COLO829 (cell line): ENCODE measurements around the gene SH3RF3.
"Not testable (repeated sequence)": the region's sequence is repeated elsewhere in the genome, so short reads cannot be mapped to it uniquely, and the experiment has no call there.

Experiments
- DNase-seq: peaks from one replicate; pipeline ENCODE4 v3.0.0; 2012; ENCODE audit warnings: low spot score

Gene SH3RF3

GRCh38 chr2:109220860-109221259, 91.9 kb downstream of the SH3RF3 start:
- DNase-seq: no peak

DNA sequence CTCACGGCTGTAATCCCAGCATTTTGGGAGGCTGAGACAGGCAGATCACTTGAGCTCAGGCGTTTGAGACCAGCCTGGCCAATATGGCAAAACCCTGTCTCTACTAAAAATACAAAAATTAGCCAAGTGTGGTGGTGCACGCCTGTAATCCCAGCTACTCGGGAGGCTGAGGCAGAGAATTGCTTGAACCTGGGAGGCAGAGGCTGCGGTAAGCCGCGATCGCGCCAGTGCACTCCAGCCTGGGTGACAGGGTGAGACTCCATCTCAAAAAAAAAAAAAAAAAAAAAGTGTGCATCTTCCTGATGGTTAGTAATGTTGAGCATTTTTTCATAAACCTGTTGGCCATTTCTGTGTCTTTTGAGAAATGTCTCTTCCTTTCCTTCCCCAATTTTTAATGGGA, 92.3 kb downstream of the SH3RF3 start:
- not testable (repeated sequence) for DNase-seq

DNA sequence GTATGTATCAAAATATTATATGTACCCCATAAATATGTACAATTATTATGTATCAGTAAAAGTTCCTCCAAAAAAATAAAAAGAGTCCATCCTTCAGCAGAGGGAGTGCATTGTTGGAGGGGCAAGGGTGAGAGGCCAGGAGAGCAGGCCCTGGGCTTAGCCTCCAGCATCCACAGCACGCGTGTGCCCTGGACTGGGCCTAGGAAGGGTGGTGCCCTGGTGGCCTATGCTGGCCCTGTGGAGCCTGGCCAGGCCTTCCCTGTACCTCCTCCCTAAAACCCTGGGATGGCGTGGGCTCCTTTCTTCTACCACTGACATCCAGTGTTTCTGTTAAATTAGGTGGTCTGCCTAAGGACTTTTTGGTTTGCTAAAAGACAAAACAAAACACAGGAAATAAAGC, 93.4 kb downstream of the SH3RF3 start:
- no peak for DNase-seq

- DNase-seq: no peak
These were observed 93.9 kb downstream of the SH3RF3 start for GRCh38 chr2:109222825-109223471.

- no peak for DNase-seq
These were observed 94.5 kb downstream of the SH3RF3 start for GRCh38 chr2:109223490-109223889.

DNA sequence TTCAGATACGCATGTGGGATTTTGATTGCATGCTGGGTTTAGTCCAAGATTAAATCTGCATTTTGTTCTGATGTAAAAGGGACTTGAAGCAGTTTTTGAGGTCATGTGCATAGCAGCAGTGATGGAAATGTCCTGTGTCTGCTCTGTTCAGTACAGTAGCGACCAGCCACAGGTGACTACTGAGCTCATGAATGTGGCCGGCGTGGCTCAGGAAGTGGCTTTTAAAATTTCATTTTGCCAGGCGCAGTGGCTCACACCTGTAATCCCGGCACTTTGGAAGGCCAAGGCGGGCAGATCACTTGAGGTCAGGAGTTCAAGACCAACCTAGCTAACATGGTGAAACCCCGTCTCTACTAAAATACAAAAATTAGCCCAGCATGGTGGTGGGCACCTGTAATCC, 95.3 kb downstream of the SH3RF3 start:
- DNase-seq: not testable (repeated sequence)

- DNase-seq: no peak
These were observed 96.3 kb downstream of the SH3RF3 start for GRCh38 chr2:109225170-109225782.

DNA sequence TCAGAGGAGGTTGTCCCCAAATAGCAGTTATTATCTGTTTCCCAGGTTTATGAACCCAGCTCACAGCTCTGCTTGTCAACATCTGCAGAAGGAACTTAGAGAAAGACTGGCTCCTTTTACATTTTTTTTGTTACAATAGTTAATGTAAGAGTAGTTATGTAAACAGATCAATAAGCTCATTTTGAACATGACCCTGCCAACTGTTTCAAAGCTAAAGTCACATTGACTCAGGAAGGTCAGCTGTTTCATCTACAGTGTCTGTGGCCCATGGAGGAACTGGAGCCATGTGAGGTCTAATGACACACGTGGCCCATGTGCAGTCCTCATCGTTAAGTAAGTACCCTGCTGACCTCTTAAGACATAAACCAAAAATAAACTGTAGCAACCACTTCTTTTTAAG, 97.1 kb downstream of the SH3RF3 start:
- no peak for DNase-seq

GRCh38 chr2:109226622-109227021, 97.6 kb downstream of the SH3RF3 start:
- DNase-seq: no peak

DNA sequence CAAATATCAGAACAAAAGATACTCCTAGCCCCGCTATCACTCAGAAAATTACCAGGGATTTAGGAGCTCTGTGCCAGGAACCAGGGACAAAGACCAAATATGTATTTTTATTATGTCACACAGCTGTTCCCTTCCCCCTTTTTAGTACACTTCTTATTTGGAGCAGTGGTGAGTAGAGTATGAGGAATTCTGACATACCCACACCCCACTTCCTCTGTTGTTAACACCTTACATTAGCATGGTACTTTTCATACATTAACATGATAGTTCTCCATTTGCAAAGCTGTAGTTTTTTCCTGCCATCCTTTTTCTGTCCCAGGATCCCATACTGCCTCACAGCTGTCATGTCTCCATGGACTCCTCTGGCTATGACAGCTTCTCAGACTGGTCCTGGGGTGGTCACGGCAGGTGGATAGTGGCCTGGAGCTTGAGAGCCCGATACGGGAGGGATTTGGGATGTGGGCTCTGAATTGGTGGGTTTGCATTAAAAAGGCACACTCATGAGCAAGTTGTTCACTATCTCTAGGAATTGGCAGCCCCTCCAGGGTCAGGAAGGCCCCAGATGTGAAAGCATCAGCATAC, 100.2 kb downstream of the SH3RF3 start:
- DNase-seq: no peak

DNA sequence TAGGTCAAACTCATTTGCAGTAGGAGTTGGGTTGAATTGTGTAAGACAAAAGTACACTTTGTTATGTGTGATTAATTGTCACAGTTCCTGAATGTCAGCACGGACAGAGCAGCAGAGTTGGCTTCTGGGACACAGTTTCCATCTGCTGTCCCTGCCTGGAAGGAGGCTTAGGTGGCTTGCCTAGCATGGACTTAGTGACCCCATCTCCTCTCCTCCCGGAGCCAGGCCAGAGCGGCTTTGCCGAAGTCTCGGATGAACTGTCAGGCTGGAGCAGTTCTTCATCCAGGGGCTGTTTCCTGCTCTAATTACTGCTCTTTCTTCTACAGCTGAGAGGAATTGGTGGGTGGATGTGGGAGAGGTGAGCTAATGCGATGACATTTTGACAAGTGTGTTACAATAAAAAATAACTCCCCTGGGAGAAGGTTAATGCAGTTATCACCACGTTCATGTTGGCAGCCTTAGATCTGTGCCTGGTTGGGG, 102.0 kb downstream of the SH3RF3 start:
- no peak for DNase-seq

GRCh38 chr2:109231428-109231827, 102.4 kb downstream of the SH3RF3 start:
- no peak for DNase-seq

DNA sequence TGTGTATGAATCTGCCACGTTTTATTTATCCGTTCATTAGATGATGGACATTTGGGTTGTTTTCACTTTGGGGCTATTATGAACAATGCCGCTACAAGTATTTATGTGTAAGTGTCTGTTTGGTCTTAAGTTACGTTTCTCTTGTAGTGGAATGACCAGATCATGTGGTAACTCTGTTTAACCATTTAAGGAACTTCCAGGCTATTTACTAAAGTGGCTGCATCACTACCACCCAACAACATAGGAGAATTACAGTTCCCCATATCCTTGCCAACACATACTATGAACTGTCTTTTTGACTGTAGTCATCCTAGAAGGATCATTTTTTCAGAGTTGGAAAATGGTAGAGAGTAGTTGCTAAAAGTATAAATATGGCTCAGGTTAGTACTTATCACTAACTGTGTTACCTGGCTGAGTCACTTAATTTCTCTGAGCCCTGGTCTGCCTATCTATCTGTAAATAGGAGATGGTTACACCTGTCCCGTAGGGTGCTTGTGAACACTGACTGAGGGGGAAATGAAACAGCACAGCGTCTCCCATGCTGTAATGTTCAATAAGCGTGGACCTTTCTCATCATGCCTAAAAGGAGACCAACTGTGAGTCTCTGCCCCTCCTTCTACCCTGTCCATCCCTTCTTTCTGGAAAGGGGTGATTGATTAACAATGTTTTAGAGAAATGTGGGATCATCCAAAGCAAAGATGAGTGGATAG, 103.1 kb downstream of the SH3RF3 start:
- no peak for DNase-seq

DNA sequence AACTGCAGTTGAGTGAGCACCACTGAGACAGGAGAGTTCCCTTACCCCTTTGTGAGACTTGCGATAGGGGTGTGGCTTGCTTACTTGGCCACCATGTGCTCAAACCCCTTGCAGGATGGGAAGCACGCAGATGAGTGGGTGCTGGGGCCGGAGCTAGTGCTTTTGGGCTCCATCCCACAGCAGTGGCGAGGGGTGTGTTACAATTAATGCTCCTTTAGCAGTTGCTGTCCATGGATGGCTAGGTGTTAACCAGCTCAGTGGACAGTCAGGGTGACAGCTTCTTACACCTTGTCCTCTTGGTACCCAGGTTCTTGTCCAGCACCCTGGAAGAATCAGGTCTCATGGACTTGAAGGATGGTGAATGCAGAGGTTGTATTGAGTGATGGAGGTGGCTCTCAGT, 103.9 kb downstream of the SH3RF3 start:
- DNase-seq: no peak

DNA sequence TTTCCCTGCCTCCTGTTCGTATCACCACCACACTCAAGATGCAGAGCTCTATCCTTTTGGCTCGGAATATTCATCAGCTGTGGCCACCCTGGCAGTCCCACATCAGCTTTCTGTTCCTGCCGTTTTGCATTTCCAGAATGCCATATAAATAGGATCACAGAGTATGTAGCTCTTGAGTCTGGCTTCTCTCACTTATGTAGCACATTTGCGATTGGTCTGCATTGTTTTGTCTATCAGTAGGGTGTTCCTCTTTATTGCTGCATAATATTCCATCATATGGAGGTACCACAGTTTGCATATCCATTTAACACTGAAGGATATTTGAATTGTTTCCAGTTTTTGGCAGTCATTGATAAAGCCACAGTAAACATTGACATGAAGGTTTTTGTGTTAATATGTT, 104.6 kb downstream of the SH3RF3 start:
- no peak for DNase-seq

- no peak for DNase-seq
These were observed 105.3 kb downstream of the SH3RF3 start for GRCh38 chr2:109234355-109234754.

DNA sequence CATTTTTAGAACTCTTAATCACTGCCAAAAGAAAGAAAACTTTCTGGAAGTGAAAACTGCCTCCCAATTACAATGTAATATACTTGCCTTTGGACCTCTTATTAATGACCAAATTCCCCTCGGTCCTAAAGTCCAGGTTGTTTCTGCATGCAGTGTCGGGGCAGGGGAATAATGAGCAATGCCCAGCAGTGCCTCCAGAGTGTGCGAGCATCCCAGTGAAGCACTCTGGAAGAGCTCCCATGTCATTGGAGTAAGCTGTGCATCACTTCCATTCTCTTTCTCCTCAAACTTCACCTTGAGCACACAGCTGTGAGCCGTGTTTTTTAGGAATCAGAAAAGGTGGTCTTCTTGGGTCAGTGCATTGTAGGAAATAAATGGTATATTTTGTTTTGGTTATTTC, 107.1 kb downstream of the SH3RF3 start:
- DNase-seq: no peak

- no peak for DNase-seq
These were observed 108.8 kb downstream of the SH3RF3 start for GRCh38 chr2:109237792-109238191.

DNA sequence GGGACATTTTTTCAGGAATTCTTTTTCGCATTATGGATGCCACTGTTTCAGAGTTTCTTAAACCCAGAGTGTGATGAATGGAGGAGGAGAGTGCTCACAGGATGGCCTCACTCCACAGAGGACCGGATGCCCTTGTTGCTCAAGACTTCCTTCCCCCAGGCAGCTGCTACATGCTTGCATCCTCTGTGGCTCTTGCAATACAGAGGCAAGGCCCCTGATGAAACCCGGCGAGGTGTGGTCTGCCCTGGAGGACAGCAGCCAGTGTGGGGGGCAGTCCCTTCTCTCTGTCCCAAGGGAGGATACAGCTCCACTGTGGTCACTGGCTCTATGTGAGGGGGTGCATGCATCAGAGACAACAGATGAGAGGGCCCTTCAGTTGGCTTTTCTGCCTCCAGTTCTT, 109.6 kb downstream of the SH3RF3 start:
- DNase-seq: no peak

DNA sequence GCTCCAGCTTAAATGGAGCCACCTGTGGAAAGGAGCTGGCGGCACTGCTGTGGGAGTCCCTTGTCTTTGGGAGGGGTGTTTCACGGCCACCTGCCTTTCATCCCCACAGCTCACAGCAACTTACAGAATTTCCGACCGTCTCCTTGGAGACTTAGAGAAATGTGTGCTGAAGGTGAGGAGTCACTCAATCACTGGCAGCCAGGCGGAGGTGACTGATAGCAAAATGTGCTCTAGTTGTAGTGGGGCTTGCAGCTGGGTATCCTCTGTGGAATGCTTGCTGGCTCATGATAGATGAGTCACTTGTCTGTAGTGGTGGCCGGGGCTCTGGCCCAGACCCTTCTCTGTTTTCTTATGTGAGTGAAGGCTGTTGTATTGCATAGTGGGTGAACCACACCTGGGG, 110.7 kb downstream of the SH3RF3 start:
- DNase-seq: no peak

DNA sequence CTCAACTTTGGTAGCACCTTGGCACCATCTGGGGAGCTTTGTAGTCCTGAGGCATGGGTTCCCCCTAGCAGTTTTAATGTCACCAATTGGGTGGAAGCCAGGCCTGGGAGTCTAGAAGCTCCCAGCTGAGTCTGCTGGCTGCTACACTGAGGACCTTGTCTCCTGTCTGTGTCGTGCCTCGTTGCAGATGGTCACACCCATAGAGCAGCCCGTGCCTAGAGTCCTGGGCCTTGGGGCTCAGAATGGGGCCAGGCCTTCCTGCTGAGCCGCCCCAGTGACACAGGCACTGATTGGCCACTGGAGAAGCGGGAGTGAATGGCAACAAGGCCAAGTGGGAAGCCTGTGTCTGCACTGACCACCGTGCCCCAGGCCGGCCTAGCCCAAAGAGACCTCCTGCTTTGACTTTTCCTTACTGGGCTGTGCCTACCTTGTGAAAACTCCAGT, 113.2 kb downstream of the SH3RF3 start:
- no peak for DNase-seq

DNA sequence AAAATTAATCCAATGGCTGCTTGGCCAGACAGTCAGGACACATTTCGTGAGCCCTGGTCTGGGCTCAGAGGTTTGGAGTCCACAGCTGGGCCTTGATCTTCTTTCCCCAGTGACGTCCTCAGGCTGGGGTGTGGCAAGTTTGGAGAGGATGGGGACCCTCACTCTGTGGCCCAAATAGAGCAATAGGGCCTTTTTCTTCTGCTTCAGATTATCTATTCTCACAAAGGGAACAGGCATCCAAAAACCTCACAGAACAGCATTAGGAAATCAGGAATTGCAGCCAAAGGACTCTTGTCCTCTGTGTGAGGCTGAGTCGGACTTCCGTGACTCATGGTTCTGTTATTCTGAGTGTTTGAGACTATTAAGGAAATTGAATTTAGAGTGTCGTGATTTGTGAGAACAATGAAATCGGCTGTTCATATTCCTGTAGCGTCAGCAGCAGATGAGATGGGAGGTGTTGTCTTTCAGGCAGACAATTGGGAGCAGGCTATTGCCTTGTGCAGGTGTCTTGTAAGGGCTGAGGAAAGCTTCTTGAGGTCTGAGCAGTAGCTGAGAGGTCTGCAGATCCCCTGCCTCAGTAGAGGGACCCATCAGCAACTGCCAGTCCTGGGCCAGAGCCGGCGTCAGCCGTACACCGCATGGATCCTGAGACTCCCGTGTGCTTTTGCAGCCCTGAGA, 113.8 kb downstream of the SH3RF3 start:
- DNase-seq: peak; percentile 68
